Stimulated activated naive CD8-positive, alpha-beta T cell treated with anti-CD3 and anti-CD28 coated beads, Interleukin-15, amount 100 ng/mL, for 72 hours (primary cell): ENCODE results near the gene UXS1.
A peak's percentile ranks its signal among the peaks of the same experiment; 100 is the strongest.
"Not testable (repeated sequence)": the region's sequence is repeated elsewhere in the genome, so short reads cannot be mapped to it uniquely, and the experiment has no call there.

Experiments used
- ATAC-seq: fragments of 150-1000 bp; cut with Tn5 transposase; 2 replicates; pipeline ENCODE4 v1.10.0; 2021; ENCODE audit warnings: mild to moderate bottlenecking, moderate library complexity
- DNase-seq, 2 donors: peaks; one replicate each; pipeline ENCODE4 v3.0.0; 2021 to 2022
- H3K27ac Mint-ChIP-seq, 2 donors: one replicate each; pipeline ENCODE4 v1.8.0; 2022; ENCODE audit warnings: mild to moderate bottlenecking in 2 of 2, mixed read lengths in 2 of 2, moderate library complexity in 2 of 2
- H3K27me3 Mint-ChIP-seq: one replicate; pipeline ENCODE4 v1.8.0; 2022; ENCODE audit warnings: mixed read lengths
- H3K4me1 Mint-ChIP-seq: one replicate; pipeline ENCODE4 v1.8.0; 2022; ENCODE audit warnings: mild to moderate bottlenecking, mixed read lengths
- H3K4me3 Mint-ChIP-seq, 2 donors: one replicate each; pipeline ENCODE4 v1.8.0; 2022; ENCODE audit warnings: mild to moderate bottlenecking in 2 of 2, mixed read lengths in 2 of 2, moderate library complexity in 1 of 2
- H3K9me3 Mint-ChIP-seq, 2 donors: one replicate each; pipeline ENCODE4 v1.8.0; 2022; ENCODE audit warnings: mixed read lengths in 2 of 2

The UXS1 gene

DNA sequence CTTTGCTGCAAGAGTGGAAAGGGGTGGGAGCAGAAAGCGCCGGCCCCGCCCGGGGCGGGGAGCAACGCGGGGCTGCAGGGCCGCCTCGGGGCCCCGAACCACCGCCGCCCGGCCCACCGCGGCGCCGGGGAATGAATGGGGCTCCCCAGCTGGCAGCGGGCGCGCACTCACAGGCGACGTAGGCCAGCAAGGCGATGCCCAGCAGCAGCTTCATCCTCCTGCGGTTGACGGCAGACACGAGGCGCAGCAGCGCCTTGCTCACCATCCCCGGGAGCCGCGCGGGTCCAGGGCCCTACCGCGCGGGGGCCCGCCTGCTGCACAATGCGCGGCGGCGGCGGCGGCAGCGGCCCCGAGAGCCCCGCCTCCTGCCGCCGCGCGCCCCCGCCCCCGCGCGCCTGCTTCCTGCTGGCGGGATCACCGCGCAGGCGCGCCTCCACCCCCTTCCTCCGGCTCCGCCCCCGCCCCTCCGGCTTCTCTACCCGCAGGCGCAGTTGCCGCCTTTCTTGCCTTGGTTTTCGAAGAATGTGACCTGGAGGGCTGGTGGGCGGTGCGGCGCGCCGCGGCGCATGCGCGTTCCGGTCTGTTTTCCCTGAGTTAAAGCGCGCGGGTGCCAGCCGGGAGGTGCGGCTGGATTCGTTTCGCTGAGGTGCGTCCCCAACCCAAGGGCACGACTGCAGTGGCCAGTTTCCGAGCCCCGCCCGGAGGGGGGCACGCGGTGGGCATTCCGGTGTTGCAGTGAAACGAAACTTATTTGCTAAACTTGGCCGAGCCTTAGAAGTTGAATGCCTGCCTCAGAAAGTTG, at the start of gene UXS1:
Gene UXS1, minus strand, starts transcription at position 325 of the 802 bp plus-strand sequence. Its CDS starts 60 bp downstream, at position 265.
- Mint-ChIP-seq H3K4me3 (peak within 1 kb of the TSS; percentile 85 to 87), H3K4me1 (peaks cover 47% of the 10 kb centered on the region), H3K27ac (peak within 1 kb of the TSS; percentile 88 to 94), H3K9me3 (no peaks in the 10 kb centered on the region), H3K27me3 (no peaks in the 10 kb centered on the region)
- ATAC-seq, result peak; percentile 76
- DNase-seq, result peak; percentile 96 to 98

DNA sequence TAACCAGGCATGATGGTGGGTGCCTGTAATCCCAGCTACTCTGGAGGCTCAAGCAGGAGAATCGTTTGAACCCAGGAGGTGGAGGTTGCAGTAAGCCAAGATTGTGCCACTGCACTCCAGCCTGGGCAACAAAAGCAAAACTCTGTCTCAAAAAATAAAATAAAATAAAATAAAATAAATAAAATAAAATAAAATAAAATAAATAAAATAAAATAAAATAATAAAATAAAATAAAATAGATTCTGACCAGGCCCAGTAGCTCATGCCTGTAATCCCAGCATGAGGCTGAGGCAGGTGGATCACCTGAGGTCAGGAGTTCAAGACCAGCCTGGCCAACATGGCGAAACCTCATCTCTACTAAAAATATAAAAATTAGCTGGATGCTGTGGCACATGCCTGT, 45.4 kb upstream of the UXS1 start:
- ATAC-seq, H3K4me1 Mint-ChIP-seq, H3K4me3 Mint-ChIP-seq, H3K27ac Mint-ChIP-seq, H3K27me3 Mint-ChIP-seq, DNase-seq: not testable (repeated sequence)
- peaks cover 21 to 23% of the 10 kb centered on the region in 2 donors for H3K9me3 Mint-ChIP-seq

DNA sequence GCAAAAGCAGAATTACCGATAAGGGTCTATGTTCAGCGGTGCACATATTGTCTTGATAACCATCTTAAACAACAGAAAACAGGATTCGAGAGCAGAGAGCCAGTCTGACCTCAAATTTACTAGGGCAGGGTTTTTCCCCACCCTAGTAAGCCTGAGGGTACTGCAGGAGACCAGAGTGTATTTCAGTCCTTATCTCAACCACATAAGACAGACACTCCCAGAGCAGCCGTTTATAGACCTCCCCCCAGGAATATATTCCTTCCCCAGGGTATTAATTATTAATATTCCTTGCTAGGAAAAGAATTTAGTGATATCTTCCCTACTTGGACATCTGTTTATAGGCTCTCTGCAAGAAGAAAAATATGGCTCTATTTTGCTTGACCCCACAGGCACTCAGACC, 41.3 kb upstream of the UXS1 start:
- H3K4me1 Mint-ChIP-seq, DNase-seq, ATAC-seq, H3K4me3 Mint-ChIP-seq, H3K27me3 Mint-ChIP-seq, H3K27ac Mint-ChIP-seq: not testable (repeated sequence)
- peaks cover 37 to 41% of the 10 kb centered on the region in 2 donors for H3K9me3 Mint-ChIP-seq

DNA sequence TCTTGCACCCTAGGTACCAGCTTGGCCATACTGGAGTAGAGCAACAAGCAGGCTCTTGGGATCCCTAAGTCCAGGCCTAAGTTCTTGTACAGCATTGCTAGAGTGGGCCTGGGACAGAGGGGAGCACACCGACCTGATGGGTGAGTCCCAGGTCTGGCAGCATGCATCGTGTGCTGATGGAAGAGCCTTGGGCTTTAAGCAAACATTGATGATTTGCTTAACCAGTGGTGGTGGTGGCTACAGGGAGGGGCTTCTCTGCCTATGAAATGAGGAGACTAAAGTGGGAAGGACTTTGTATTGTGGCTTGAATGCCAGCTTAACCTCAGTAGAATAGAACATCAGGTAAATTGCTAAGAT, 39.2 kb upstream of the UXS1 start:
- no peaks in the 10 kb centered on the region for H3K4me1 Mint-ChIP-seq
- H3K4me3 Mint-ChIP-seq, result no peak overlapping the region
- peaks cover 37 to 41% of the 10 kb centered on the region in 2 donors for H3K9me3 Mint-ChIP-seq
- ATAC-seq (no peak), DNase-seq (no peak)
- H3K27me3 Mint-ChIP-seq, result no peaks in the 10 kb centered on the region
- no peak overlapping the region for H3K27ac Mint-ChIP-seq

DNA sequence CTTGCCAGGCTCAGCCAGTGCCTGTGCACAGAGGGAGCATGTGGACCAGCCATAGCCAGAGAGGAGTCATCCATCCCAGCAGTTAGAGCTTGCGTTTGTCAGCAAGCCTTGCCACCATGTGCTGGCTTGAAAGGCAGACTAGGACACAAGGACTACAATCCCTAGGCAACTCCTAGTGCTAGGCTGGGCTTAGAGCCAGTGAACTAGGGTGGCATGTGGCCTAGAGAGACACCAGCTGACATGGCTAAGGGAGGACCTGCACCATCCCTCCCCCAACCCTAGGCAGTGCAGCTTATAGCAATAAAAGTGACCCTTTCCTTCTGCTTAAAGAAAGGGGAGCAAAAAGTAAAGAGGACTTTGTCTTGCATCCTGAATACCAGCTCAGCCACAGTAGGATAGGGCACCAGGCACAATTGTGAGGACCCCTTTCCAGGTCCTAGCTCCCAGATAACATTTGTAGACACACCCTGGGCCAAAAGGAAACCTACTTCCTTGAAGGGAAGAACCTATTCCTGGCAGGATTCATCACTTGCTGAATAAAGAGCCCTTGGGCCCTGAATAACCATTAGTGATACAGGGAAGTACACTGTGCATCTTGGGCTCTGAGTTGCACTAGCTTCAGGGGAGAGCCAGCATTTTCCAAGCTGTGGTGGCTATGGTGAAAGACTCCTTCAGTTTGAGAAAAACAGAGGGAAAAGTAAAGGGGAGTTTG, 38.7 kb upstream of the UXS1 start:
- ATAC-seq (no peak), DNase-seq (no peak)
- H3K4me1 Mint-ChIP-seq, result no peaks in the 10 kb centered on the region
- no peak overlapping the region for H3K4me3 Mint-ChIP-seq
- no peaks in the 10 kb centered on the region for H3K27me3 Mint-ChIP-seq
- H3K27ac Mint-ChIP-seq, result no peak overlapping the region
- peaks cover 37 to 41% of the 10 kb centered on the region in 2 donors for H3K9me3 Mint-ChIP-seq

DNA sequence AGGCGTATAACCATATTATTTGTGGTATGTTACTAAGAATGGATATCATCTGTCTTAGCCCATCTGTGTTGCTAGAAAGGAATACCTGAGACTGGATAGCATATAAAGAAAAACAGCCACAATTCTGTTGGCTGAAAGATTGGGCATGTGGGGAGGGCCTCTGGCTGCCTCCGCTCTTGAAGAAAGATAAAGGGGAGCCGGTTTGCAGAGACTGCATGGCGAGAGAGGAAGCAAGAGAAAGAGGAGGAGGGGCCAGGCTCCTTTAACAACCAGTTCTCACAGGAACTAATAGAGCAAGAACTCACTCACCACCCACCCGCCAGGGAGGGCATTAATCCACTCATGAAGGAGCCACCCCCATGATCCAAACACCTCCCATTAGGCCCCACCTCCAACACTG, 29.2 kb upstream of the UXS1 start:
- ATAC-seq (no peak), DNase-seq (no peak)

DNA sequence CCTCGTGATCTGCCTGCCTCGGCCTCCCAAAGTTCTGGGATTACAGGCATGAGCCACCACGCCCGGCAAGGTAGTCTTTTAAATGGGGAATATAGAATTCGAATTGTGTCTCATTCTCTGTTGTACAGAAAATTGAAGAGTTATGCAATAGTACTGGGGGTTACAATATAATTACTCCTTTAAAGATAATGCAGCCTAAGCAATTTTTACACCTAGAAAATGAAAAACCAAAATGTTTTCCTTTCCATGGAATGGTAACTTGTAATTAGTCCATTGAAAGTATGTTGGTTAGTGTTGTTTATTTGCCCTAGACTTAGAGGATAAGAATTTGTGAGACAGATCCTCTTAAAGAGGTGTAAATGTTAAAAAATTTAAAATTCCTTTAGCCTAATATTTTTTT, 28.0 kb upstream of the UXS1 start:
- H3K27me3 Mint-ChIP-seq, H3K9me3 Mint-ChIP-seq, H3K4me1 Mint-ChIP-seq, H3K27ac Mint-ChIP-seq, H3K4me3 Mint-ChIP-seq, DNase-seq, ATAC-seq: not testable (repeated sequence)

More for the DNA sequence above, 29.2 kb upstream of the UXS1 start:
- no peaks in the 10 kb centered on the region for H3K9me3 Mint-ChIP-seq
- no peak overlapping the region for H3K4me3 Mint-ChIP-seq
- H3K27ac Mint-ChIP-seq, result no peak overlapping the region
- H3K4me1 Mint-ChIP-seq, result no peaks in the 10 kb centered on the region
- H3K27me3 Mint-ChIP-seq, result no peaks in the 10 kb centered on the region

DNA sequence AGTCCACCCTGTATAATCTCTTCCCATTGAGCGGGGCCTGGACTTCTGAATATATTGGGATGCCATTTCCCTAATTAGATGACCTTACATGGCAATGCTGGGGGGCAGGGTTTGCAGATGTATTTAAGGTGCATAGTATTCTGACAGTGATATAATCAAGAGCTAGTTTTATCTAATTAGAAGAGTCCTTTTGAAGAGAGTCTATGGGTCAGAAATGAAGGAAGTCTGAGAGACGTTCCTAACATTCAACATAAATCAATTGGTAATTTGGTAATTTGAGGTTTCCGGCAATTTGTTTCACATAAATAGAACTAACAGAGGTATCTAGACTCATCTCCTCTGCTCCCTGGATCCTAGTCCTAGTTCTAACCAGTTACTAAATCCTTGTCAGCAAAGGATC, 25.7 kb upstream of the UXS1 start:
- peaks cover 0 to 15% of the 10 kb centered on the region in 2 donors for H3K9me3 Mint-ChIP-seq
- DNase-seq (no peak), ATAC-seq (no peak)
- no peaks in the 10 kb centered on the region for H3K27me3 Mint-ChIP-seq
- H3K4me1 Mint-ChIP-seq, result peaks cover 6% of the 10 kb centered on the region
- H3K27ac Mint-ChIP-seq, result no peak overlapping the region
- no peak overlapping the region for H3K4me3 Mint-ChIP-seq

DNA sequence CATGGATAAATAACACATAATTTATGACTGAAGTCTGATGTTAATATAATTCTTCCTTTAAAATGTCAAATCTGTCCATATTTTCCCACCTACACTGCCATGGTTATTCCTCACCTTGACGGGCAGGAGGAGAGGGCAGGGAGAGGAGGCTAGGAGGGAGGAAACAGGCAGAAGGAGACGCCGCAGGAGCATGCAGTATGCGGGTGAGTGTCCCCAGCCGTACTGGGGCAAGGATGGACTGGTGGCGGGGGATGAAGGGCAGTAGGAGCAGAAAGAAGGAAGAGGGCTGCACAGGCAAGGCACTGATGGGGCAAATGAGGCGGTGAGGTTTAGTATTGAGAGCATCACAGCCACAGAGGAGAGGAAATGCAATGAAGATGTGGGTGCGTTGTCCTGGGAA, 25.1 kb upstream of the UXS1 start:
- H3K27me3 Mint-ChIP-seq, H3K4me1 Mint-ChIP-seq, DNase-seq, ATAC-seq, H3K27ac Mint-ChIP-seq, H3K4me3 Mint-ChIP-seq: not testable (repeated sequence)
- peaks cover 0 to 15% of the 10 kb centered on the region in 2 donors for H3K9me3 Mint-ChIP-seq

DNA sequence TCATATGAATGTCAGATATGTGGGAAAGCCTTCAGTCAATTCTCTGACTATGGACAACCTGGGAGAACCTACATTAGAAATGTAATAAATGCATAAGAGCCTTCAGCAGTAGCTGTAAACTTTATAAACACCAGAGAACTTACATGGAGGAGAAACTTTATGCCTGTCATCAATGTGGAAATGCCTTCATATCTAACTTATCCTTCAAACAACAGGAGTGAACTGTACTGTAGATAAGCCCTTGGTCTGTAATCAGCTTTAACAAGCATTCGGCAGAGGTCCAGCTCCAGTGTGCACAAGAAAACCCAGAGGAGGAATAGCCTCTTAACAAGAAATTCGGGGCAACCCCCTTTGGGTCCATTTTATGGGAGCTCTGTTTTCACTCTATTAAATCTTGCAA, 14.8 kb upstream of the UXS1 start:
- Mint-ChIP-seq H3K27me3 (no peaks in the 10 kb centered on the region), H3K9me3 (peaks cover 5 to 18% of the 10 kb centered on the region in 2 donors), H3K4me3 (no peak overlapping the region), H3K4me1 (no peaks in the 10 kb centered on the region), H3K27ac (no peak overlapping the region)
- ATAC-seq (no peak), DNase-seq (no peak)

DNA sequence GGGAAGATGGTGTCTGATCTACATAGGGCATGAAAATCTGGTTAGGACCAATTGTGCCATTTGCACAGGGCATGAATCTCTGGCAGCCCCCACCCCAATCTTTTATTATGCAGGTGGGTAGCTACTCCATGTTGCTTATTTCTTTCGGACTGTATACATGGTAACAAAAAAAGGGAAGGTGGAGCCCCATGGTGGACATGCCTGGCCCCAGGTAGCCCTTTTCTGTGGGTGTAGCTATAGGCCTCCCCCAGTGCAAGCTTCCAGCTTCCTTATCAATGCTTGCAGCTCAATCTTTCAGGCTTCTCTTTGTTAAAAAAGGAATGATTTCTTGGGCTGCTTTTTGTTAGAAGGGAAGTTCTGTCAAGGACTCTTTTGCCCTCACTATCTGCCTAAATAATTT, 14.3 kb upstream of the UXS1 start:
- Mint-ChIP-seq H3K4me1 (no peaks in the 10 kb centered on the region), H3K4me3 (no peak overlapping the region), H3K27ac (no peak overlapping the region), H3K9me3 (peaks cover 5 to 18% of the 10 kb centered on the region in 2 donors), H3K27me3 (no peaks in the 10 kb centered on the region)
- DNase-seq (no peak), ATAC-seq (no peak)

DNA sequence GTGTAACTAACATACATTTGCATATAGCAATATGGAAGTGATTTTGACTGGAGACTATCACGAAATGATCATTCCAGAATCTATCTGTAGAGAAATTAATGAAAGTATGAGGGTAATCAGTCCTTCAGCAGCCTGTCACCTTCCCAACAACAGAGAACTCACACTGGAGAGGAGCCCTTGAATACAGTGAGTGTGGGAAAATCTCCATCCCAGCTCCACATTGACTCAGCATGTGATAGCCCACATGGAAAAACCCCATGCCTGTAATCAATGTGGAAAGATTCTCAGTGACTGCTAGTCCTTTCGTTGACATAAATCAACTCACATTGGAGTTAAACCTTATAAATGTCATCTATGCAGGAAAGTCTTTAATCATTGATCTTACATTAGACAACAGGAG, 13.1 kb upstream of the UXS1 start:
- no peak overlapping the region for H3K4me3 Mint-ChIP-seq
- H3K27ac Mint-ChIP-seq, result no peak overlapping the region
- no peaks in the 10 kb centered on the region for H3K4me1 Mint-ChIP-seq
- ATAC-seq (no peak), DNase-seq (no peak)
- H3K9me3 Mint-ChIP-seq, result peaks cover 5 to 18% of the 10 kb centered on the region in 2 donors
- no peaks in the 10 kb centered on the region for H3K27me3 Mint-ChIP-seq

DNA sequence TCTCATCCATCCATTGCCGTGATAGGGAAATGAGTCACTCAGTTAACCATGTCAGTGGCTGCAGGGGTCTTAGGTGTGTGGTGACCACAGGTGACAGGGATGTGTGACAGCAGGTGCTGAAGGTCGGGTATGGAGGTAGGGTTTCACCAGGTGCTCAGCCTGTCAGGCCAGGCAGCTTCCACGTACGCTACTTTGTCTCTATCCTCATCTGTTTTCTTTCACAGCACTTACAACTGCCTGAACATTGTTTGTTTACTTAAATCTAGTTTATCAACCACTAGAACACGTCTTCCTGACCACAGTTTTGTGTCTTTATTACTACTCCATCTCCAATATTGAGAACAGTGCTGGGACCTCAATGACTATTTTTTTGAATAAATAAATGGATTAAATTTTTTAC, 11.4 kb upstream of the UXS1 start:
- Mint-ChIP-seq H3K27ac (no peak overlapping the region), H3K27me3 (no peaks in the 10 kb centered on the region), H3K9me3 (peaks cover 5 to 18% of the 10 kb centered on the region in 2 donors), H3K4me3 (no peak overlapping the region), H3K4me1 (no peaks in the 10 kb centered on the region)
- ATAC-seq (peak; percentile 58), DNase-seq (no peak)

DNA sequence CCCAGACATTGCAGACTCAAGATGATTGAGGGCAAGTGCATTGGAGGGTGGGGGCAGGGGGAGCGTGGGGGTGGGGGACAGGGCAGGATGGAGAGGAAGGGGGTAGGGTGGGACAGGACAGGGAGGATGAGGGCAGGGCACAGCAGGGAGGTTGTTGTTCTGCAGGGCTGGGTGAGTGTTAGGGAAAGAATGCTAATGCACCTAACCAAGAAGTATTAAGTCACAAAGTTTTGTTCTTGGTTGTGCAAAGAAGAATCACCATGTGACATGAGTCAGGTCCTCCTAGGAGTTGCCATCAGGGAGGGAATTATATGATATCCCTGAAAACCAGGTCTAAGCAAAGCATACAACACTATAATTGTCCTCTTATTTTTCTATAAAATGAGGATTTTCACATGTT, 10.4 kb upstream of the UXS1 start:
- not testable (repeated sequence) for H3K4me3 Mint-ChIP-seq, H3K27ac Mint-ChIP-seq, H3K4me1 Mint-ChIP-seq, H3K27me3 Mint-ChIP-seq, ATAC-seq, DNase-seq
- H3K9me3 Mint-ChIP-seq, result peaks cover 5 to 18% of the 10 kb centered on the region in 2 donors

DNA sequence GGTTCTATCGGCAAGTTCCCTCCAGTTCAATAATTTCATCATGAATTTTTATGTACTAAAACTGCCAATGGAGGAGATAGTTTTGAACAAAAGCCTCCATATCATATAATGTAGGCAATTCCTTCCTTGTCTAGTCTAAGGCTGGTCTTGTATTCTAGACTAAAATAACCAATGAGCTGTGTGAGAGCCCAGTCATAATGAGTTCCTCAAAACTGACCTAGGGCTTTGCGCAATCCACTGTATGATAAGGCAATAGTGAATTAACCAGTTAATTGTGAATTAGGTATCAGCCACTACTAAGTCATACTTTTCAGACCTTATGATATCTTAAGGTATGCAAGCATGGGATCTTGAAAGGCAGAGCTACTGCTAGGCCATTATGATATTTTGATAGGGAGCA, 7.6 kb upstream of the UXS1 start:
- no peak for DNase-seq
- no peak overlapping the region for H3K27ac Mint-ChIP-seq

DNA sequence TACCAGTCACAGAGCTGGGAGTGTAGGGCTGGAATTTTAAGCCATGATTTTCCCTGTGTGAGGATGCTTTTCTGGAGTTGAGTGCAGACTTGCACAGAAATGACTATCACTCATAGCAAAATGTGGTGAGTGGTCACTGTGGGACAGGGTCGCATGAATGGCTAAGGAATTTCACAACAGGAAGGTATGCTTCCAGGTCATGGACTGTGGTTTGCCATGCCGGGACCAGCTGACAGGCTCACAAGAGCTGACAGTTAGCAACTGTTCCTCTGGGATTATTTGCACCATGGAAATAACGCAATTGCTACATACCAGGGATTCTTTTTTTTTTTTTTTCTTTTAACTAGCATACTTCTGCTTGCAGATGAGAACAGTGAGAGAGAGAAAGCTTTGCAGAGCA, 3.8 kb upstream of the UXS1 start:
- H3K27ac Mint-ChIP-seq, result no peak overlapping the region
- DNase-seq, result no peak
- no peak overlapping the region for H3K4me3 Mint-ChIP-seq
- no peaks in the 10 kb centered on the region for H3K27me3 Mint-ChIP-seq
- no peak for ATAC-seq
- no peaks in the 10 kb centered on the region for H3K9me3 Mint-ChIP-seq
- H3K4me1 Mint-ChIP-seq, result peaks cover 12% of the 10 kb centered on the region

More for the DNA sequence above, 7.6 kb upstream of the UXS1 start:
- peaks cover 0 to under 1% of the 10 kb centered on the region in 2 donors for H3K9me3 Mint-ChIP-seq
- no peak overlapping the region for H3K4me3 Mint-ChIP-seq
- no peak for ATAC-seq
- H3K4me1 Mint-ChIP-seq, result no peaks in the 10 kb centered on the region
- H3K27me3 Mint-ChIP-seq, result no peaks in the 10 kb centered on the region
